ENCODE results near the gene FAM219B. TPM values are rescaled to one million over a fixed set of nuclear protein-coding genes. Genes with fewer than 3 reads are reported as not detected.
"Not testable (repeated sequence)": the region's sequence is repeated elsewhere in the genome, so short reads cannot be mapped to it uniquely, and the experiment has no call there.

FAM219B gene
- 64.6 TPM for total RNA-seq

GRCh38 chr15:74906450-74907162, at the start of gene FAM219B:
TSS of gene FAM219B (minus strand) at chr15:74906851. CDS start at chr15:74906800, 51 bp downstream.
- peak; percentile 90 for DNase-seq

- no peak for DNase-seq
Measured at GRCh38 chr15:74955796-74956647, 49.4 kb upstream of the FAM219B start.

- DNase-seq = no peak
Measured at GRCh38 chr15:74955017-74955416, 48.4 kb upstream of the FAM219B start.

- DNase-seq = no peak
Measured at GRCh38 chr15:74954515-74954914, 47.9 kb upstream of the FAM219B start.

GRCh38 chr15:74951006-74951405, 44.4 kb upstream of the FAM219B start:
- no peak for DNase-seq

GRCh38 chr15:74950078-74950908, 43.6 kb upstream of the FAM219B start:
- DNase-seq = peak; percentile 33

- peak; percentile 91 for DNase-seq
Measured at GRCh38 chr15:74937590-74938371, 31.1 kb upstream of the FAM219B start, which contains the start of gene COX5A. TSS of gene COX5A (minus strand) at chr15:74938073. CDS start at chr15:74938014, 59 bp downstream.

- no peak for DNase-seq
Measured at GRCh38 chr15:74937272-74937589, 30.6 kb upstream of the FAM219B start.

- DNase-seq = not testable (repeated sequence)
Measured at GRCh38 chr15:74935193-74935592, 28.5 kb upstream of the FAM219B start.

GRCh38 chr15:74933573-74933972, 26.9 kb upstream of the FAM219B start:
- DNase-seq = no peak

GRCh38 chr15:74928771-74929198, 22.1 kb upstream of the FAM219B start:
- DNase-seq = no peak

GRCh38 chr15:74924525-74924924, 17.9 kb upstream of the FAM219B start:
- no peak for DNase-seq

GRCh38 chr15:74920456-74920855, 13.8 kb upstream of the FAM219B start:
- DNase-seq = no peak

- DNase-seq = no peak
Measured at GRCh38 chr15:74917676-74918075, 11.0 kb upstream of the FAM219B start.

GRCh38 chr15:74913799-74914198, 7.1 kb upstream of the FAM219B start:
- not testable (repeated sequence) for DNase-seq

GRCh38 chr15:74913041-74913440, 6.4 kb upstream of the FAM219B start:
- DNase-seq = no peak

- no peak for DNase-seq
Measured at GRCh38 chr15:74908635-74909034, 2.0 kb upstream of the FAM219B start.

- DNase-seq = no peak
Measured at GRCh38 chr15:74907163-74907870, 666 bp upstream of the FAM219B start.

GRCh38 chr15:74906067-74906449, 593 bp downstream of the FAM219B start:
- DNase-seq = no peak

- DNase-seq = no peak
Measured at GRCh38 chr15:74904190-74904805, 2.4 kb downstream of the FAM219B start.

- no peak for DNase-seq
Measured at GRCh38 chr15:74903676-74904075, 3.0 kb downstream of the FAM219B start.
